K562 (cell line): ENCODE measurements around the gene PPM1M. TPM values are rescaled to one million over a fixed set of nuclear protein-coding genes. Genes with fewer than 3 reads are reported as not detected.
A peak's percentile ranks its signal among the peaks of the same experiment; 100 is the strongest.

Experiments used
- AFF1 ChIP-seq, 2 experiments: fragments of 450-650 bp; IDR thresholded peaks; 2 replicates each; pipeline ENCODE4 v1.6.1; 2018; ENCODE audit warnings: mild to moderate bottlenecking in 2 of 2, low read depth in 1 of 2; ENCODE audit not compliant: partially characterized antibody in 2 of 2
- ATF7 ChIP-seq: fragments of 450-650 bp; IDR thresholded peaks from 2 replicates; pipeline ENCODE4 v1.7.1; 2014; ENCODE audit warnings: mild to moderate bottlenecking, moderate library complexity
- ELF1 ChIP-seq: fragments of 200-800 bp; sonication (Bioruptor generic); IDR thresholded peaks from 2 replicates; pipeline ENCODE4 v1.6.1; 2016; ENCODE audit warnings: missing genetic modification characterization, missing compliant biosample characterization
- LEF1 ChIP-seq: fragments of 450-650 bp; IDR thresholded peaks from 2 replicates; pipeline ENCODE4 v1.6.1; 2016; ENCODE audit warnings: mild to moderate bottlenecking
- NCOA1 ChIP-seq: fragments of 450-650 bp; IDR thresholded peaks from 2 replicates; pipeline ENCODE4 v1.6.1; 2016; ENCODE audit warnings: low read depth
- NONO ChIP-seq, 2 experiments: fragments of 200-400 bp in 1 of 2; fragments of 450-650 bp in 1 of 2; formaldehyde crosslinking in 1 of 2; IDR thresholded peaks; 2 replicates each; pipeline ENCODE4 v1.6.1; 2017; ENCODE audit warnings: low read depth in 2 of 2, mild to moderate bottlenecking in 2 of 2, moderate library complexity in 2 of 2, low read length in 1 of 2
- RBFOX2 ChIP-seq: fragments of 200-400 bp; formaldehyde crosslinking; IDR thresholded peaks from 2 replicates; pipeline ENCODE4 v1.6.1; 2017; ENCODE audit warnings: low read depth, mild to moderate bottlenecking, low read length, moderate library complexity
- RBM22 ChIP-seq: fragments of 200-400 bp; formaldehyde crosslinking; IDR thresholded peaks from 2 replicates; pipeline ENCODE4 v1.6.1; 2018; ENCODE audit warnings: low read length, low read depth; ENCODE audit not compliant: poor library complexity, severe bottlenecking
- SETDB1 ChIP-seq: IDR thresholded peaks from one replicate; pipeline ENCODE4 v1.6.1; 2012; ENCODE audit warnings: low read length, control low read depth, inconsistent platforms
- SIRT6 ChIP-seq: IDR thresholded peaks from one replicate; pipeline ENCODE4 v1.6.1; 2012; ENCODE audit warnings: low read depth, mild to moderate bottlenecking, control low read depth, inconsistent platforms, low read length, moderate library complexity
- TCF3 ChIP-seq: sonication (generic); formaldehyde crosslinking; IDR thresholded peaks from 2 replicates; pipeline ENCODE4 v1.4.0; 2020; ENCODE audit warnings: mild to moderate bottlenecking, missing genetic modification reagents
- USF2 ChIP-seq: sonication (generic); formaldehyde crosslinking; IDR thresholded peaks from 2 replicates; pipeline ENCODE4 v1.5.0; 2020; ENCODE audit warnings: missing genetic modification reagents
- ZFP36 ChIP-seq: fragments of 150-350 bp; IDR thresholded peaks from 2 replicates; pipeline ENCODE4 v1.6.1; 2018; ENCODE audit warnings: low read length, low read depth; ENCODE audit not compliant: partially characterized antibody
- ZNF589 ChIP-seq: fragments of 200-800 bp; sonication (Bioruptor generic); IDR thresholded peaks from 2 replicates; pipeline ENCODE4 v1.6.1; 2016; ENCODE audit warnings: low read depth, missing genetic modification characterization, missing compliant biosample characterization
- ZNF695 ChIP-seq: fragments of 450-650 bp; formaldehyde crosslinking; IDR thresholded peaks from 2 replicates; pipeline ENCODE4 v1.4.0; 2020; ENCODE audit warnings: mild to moderate bottlenecking, moderate library complexity
- polyA plus RNA-seq, 8 experiments: library from polyadenylated mRNA; depleted of rRNA in 4 of 8; stranded (reverse) in 5 of 8; unstranded in 3 of 8; fragments of >200 nt; fragmentation: Nextera tagmentation in 2 of 8; fragmentation: Illumina TruSeq in 1 of 8; extraction: Ambion mirVana in 2 of 8; extraction: Trizol in 1 of 8; gene quantifications; 2 replicates each; pipeline versions ENCODE4 v1.2.1 to v1.2.3, GENCODE V29; 2011 to 2014; ENCODE audit warnings: inconsistent platforms in 1 of 8, missing spikeins in 1 of 8
- total RNA-seq, 7 experiments: library from RNA; depleted of rRNA in 6 of 7; stranded (reverse); fragments of >200 nt in 6 of 7; fragmentation: Illumina TruSeq in 2 of 7; extraction: Trizol in 2 of 7; gene quantifications; 2 replicates each; pipeline versions ENCODE4 v1.2.1 to v1.2.3, GENCODE V29; 2011 to 2021; ENCODE audit warnings: low replicate concordance in 1 of 7
- TF ChIP-seq, protein P1 (sequence below): sonication (generic); formaldehyde crosslinking; IDR thresholded peaks from 2 replicates; pipeline ENCODE4 v1.8.0; 2022; ENCODE audit warnings: mild to moderate bottlenecking, missing genetic modification reagents, borderline replicate concordance
- TF ChIP-seq, protein P2 (sequence below): IDR thresholded peaks from 2 replicates; pipeline ENCODE4 v1.6.1; 2011; ENCODE audit warnings: borderline replicate concordance, low read depth, mild to moderate bottlenecking, moderate library complexity, low read length; ENCODE audit not compliant: insufficient read depth, poor library complexity, severe bottlenecking

Gene PPM1M
- total and polyA plus RNA-seq, 9 of the 15 experiments (the other 6 are each of a cell fraction or from before 2014, with no cell fraction given), result 1.4 to 9.2 (median 4.4) TPM

GRCh38 chr3:52277972-52278509 lies 32.5 kb downstream of the PPM1M start (continued):
- TF ChIP-seq, protein P1, sequence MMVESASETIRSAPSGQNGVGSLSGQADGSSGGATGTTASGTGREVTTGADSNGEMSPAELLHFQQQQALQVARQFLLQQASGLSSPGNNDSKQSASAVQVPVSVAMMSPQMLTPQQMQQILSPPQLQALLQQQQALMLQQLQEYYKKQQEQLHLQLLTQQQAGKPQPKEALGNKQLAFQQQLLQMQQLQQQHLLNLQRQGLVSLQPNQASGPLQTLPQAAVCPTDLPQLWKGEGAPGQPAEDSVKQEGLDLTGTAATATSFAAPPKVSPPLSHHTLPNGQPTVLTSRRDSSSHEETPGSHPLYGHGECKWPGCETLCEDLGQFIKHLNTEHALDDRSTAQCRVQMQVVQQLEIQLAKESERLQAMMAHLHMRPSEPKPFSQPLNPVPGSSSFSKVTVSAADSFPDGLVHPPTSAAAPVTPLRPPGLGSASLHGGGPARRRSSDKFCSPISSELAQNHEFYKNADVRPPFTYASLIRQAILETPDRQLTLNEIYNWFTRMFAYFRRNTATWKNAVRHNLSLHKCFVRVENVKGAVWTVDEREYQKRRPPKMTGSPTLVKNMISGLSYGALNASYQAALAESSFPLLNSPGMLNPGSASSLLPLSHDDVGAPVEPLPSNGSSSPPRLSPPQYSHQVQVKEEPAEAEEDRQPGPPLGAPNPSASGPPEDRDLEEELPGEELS (CRISPR knock-in tag), result no peak
- peak; percentile 31 for TF ChIP-seq ZFP36
- no peak for TF ChIP-seq USF2 (CRISPR knock-in tag)
- TF ChIP-seq ZNF589 (CRISPR knock-in tag), result no peak
- TF ChIP-seq NONO (IDR thresholded peaks at IDR 0.05; ENCODE audit: low read depth in 2 of 2, low read length in 1 of 2), result 0 out of 4 replicates have a peak, but pooled peaks of 1 of the 2 experiments have one; percentile 12
- no peak for TF ChIP-seq SIRT6
- no peak for TF ChIP-seq ZNF695
- TF ChIP-seq SETDB1, result no peak
- peak; percentile 72 for TF ChIP-seq RBFOX2
- TF ChIP-seq NCOA1, result no peak
- peak; percentile 25 for TF ChIP-seq RBM22
- no peak for TF ChIP-seq LEF1
- peak; percentile 53 for TF ChIP-seq ELF1 (tag)
- TF ChIP-seq TCF3, result no peak
- no peak for TF ChIP-seq AFF1 (IDR thresholded peaks at IDR 0.05; ENCODE audit: low read depth in 1 of 2, partially characterized antibody in 2 of 2)
- TF ChIP-seq ATF7, result no peak
- TF ChIP-seq, protein P2, sequence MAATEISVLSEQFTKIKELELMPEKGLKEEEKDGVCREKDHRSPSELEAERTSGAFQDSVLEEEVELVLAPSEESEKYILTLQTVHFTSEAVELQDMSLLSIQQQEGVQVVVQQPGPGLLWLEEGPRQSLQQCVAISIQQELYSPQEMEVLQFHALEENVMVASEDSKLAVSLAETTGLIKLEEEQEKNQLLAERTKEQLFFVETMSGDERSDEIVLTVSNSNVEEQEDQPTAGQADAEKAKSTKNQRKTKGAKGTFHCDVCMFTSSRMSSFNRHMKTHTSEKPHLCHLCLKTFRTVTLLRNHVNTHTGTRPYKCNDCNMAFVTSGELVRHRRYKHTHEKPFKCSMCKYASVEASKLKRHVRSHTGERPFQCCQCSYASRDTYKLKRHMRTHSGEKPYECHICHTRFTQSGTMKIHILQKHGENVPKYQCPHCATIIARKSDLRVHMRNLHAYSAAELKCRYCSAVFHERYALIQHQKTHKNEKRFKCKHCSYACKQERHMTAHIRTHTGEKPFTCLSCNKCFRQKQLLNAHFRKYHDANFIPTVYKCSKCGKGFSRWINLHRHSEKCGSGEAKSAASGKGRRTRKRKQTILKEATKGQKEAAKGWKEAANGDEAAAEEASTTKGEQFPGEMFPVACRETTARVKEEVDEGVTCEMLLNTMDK, result no peak
